ENCODE results near the gene BANF1. TPM values are rescaled to one million over a fixed set of nuclear protein-coding genes. Genes with fewer than 3 reads are reported as not detected.
"Not testable (repeated sequence)": the region's sequence is repeated elsewhere in the genome, so short reads cannot be mapped to it uniquely, and the experiment has no call there.

BANF1 gene
- total and polyA plus RNA-seq, 2 donors: 64.7 to 172 TPM

GRCh38 chr11:66006134-66006890 lies 4.0 kb downstream of the BANF1 start:
- no peak overlapping the region for H3K27ac ChIP-seq (ENCODE audit: low read depth in 1 of 2, low read length in 1 of 2)
- peaks cover 19 to 22% of the 10 kb centered on the region in 2 donors for H3K36me3 ChIP-seq (ENCODE audit: control insufficient read depth in 2 of 2, insufficient read depth in 2 of 2, low read length in 1 of 2)
- no peak overlapping the region for H3K4me3 ChIP-seq (ENCODE audit: low read length in 2 of 2)
- H3K4me1 ChIP-seq (ENCODE audit: control insufficient read depth in 2 of 2, insufficient read depth in 2 of 2, low read length in 2 of 2): peaks cover 5 to 34% of the 10 kb centered on the region in 2 donors
- peaks cover 1 to 22% of the 10 kb centered on the region in 2 donors for H3K27me3 ChIP-seq (ENCODE audit: control insufficient read depth in 2 of 2, insufficient read depth in 1 of 2, low read length in 1 of 2)
- 97% methylated on average over 13 of the region's 13 CpGs for WGBS
- peaks cover 0 to 7% of the 10 kb centered on the region in 2 donors for H3K9me3 ChIP-seq (ENCODE audit: control insufficient read depth in 2 of 2, insufficient read depth in 1 of 2, low read length in 1 of 2)
- no peak for DNase-seq (ENCODE audit: low read depth in 6 of 9, low spot score in 9 of 9)

- DNase-seq (ENCODE audit: low read depth in 6 of 9, low spot score in 9 of 9): no peak
- Histone ChIP-seq H3K4me3 (ENCODE audit: low read length in 2 of 2) (no peak overlapping the region), H3K27me3 (ENCODE audit: control insufficient read depth in 2 of 2, insufficient read depth in 1 of 2, low read length in 1 of 2) (peaks cover 7 to 27% of the 10 kb centered on the region in 2 donors), H3K4me1 (ENCODE audit: control insufficient read depth in 2 of 2, insufficient read depth in 2 of 2, low read length in 2 of 2) (peaks cover 5 to 37% of the 10 kb centered on the region in 2 donors), H3K27ac (ENCODE audit: low read depth in 1 of 2, low read length in 1 of 2) (no peak overlapping the region), H3K36me3 (ENCODE audit: control insufficient read depth in 2 of 2, insufficient read depth in 2 of 2, low read length in 1 of 2) (peaks cover 19 to 22% of the 10 kb centered on the region in 2 donors), H3K9me3 (ENCODE audit: control insufficient read depth in 2 of 2, insufficient read depth in 1 of 2, low read length in 1 of 2) (peaks cover 0 to 5% of the 10 kb centered on the region in 2 donors)
- 94% methylated on average over 4 of the region's 4 CpGs for WGBS
Measured at GRCh38 chr11:66006891-66007176, 4.5 kb downstream of the BANF1 start.

GRCh38 chr11:66007201-66007634 lies 4.9 kb downstream of the BANF1 start:
- Histone ChIP-seq H3K9me3 (ENCODE audit: control insufficient read depth in 2 of 2, insufficient read depth in 1 of 2, low read length in 1 of 2) (peaks cover 0 to 4% of the 10 kb centered on the region in 2 donors), H3K27me3 (ENCODE audit: control insufficient read depth in 2 of 2, insufficient read depth in 1 of 2, low read length in 1 of 2) (peaks cover 10 to 31% of the 10 kb centered on the region in 2 donors), H3K4me1 (ENCODE audit: control insufficient read depth in 2 of 2, insufficient read depth in 2 of 2, low read length in 2 of 2) (peaks cover 7 to 39% of the 10 kb centered on the region in 2 donors), H3K36me3 (ENCODE audit: control insufficient read depth in 2 of 2, insufficient read depth in 2 of 2, low read length in 1 of 2) (peaks cover 19 to 22% of the 10 kb centered on the region in 2 donors), H3K4me3 (ENCODE audit: low read length in 2 of 2) (no peak overlapping the region), H3K27ac (ENCODE audit: low read depth in 1 of 2, low read length in 1 of 2) (no peak overlapping the region)
- 43% methylated on average over 5 of the region's 5 CpGs for WGBS
- DNase-seq (ENCODE audit: low read depth in 6 of 9, low spot score in 9 of 9): no peak

- H3K4me3 ChIP-seq (ENCODE audit: low read length in 2 of 2): no peak overlapping the region
- H3K4me1 ChIP-seq (ENCODE audit: control insufficient read depth in 2 of 2, insufficient read depth in 2 of 2, low read length in 2 of 2): peaks cover 2 to 38% of the 10 kb centered on the region in 2 donors
- H3K27me3 ChIP-seq (ENCODE audit: control insufficient read depth in 2 of 2, insufficient read depth in 1 of 2, low read length in 1 of 2): peaks cover 12 to 40% of the 10 kb centered on the region in 2 donors
- WGBS: 62% methylated on average over 2 of the region's 2 CpGs
- H3K36me3 ChIP-seq (ENCODE audit: control insufficient read depth in 2 of 2, insufficient read depth in 2 of 2, low read length in 1 of 2): peaks cover 19 to 22% of the 10 kb centered on the region in 2 donors
- DNase-seq (ENCODE audit: low read depth in 6 of 9, low spot score in 9 of 9): no peak
- peaks cover 0 to 4% of the 10 kb centered on the region in 2 donors for H3K9me3 ChIP-seq (ENCODE audit: control insufficient read depth in 2 of 2, insufficient read depth in 1 of 2, low read length in 1 of 2)
- H3K27ac ChIP-seq (ENCODE audit: low read depth in 1 of 2, low read length in 1 of 2): no peak overlapping the region
Measured at GRCh38 chr11:66008095-66008467, 5.8 kb downstream of the BANF1 start.

- H3K36me3 ChIP-seq (ENCODE audit: control insufficient read depth in 2 of 2, insufficient read depth in 2 of 2, low read length in 1 of 2): peaks cover 17 to 18% of the 10 kb centered on the region in 2 donors
- peaks cover 0 to 4% of the 10 kb centered on the region in 2 donors for H3K9me3 ChIP-seq (ENCODE audit: control insufficient read depth in 2 of 2, insufficient read depth in 1 of 2, low read length in 1 of 2)
- DNase-seq (ENCODE audit: low read depth in 6 of 9, low spot score in 9 of 9): no peak
- H3K27ac ChIP-seq (ENCODE audit: low read depth in 1 of 2, low read length in 1 of 2): no peak overlapping the region
- H3K27me3 ChIP-seq (ENCODE audit: control insufficient read depth in 2 of 2, insufficient read depth in 1 of 2, low read length in 1 of 2): peaks cover 12 to 45% of the 10 kb centered on the region in 2 donors
- peaks cover 2 to 36% of the 10 kb centered on the region in 2 donors for H3K4me1 ChIP-seq (ENCODE audit: control insufficient read depth in 2 of 2, insufficient read depth in 2 of 2, low read length in 2 of 2)
- no peak overlapping the region for H3K4me3 ChIP-seq (ENCODE audit: low read length in 2 of 2)
- WGBS: 87% methylated on average over 10 of the region's 10 CpGs
Measured at GRCh38 chr11:66008468-66009101, 6.3 kb downstream of the BANF1 start.

- not testable (repeated sequence) for H3K9me3 ChIP-seq (ENCODE audit: control insufficient read depth in 2 of 2, insufficient read depth in 1 of 2, low read length in 1 of 2); H3K36me3 ChIP-seq (ENCODE audit: control insufficient read depth in 2 of 2, insufficient read depth in 2 of 2, low read length in 1 of 2); DNase-seq (ENCODE audit: low read depth in 6 of 9, low spot score in 9 of 9); H3K27ac ChIP-seq (ENCODE audit: low read depth in 1 of 2, low read length in 1 of 2); H3K4me3 ChIP-seq (ENCODE audit: low read length in 2 of 2)
- H3K27me3 ChIP-seq (ENCODE audit: control insufficient read depth in 2 of 2, insufficient read depth in 1 of 2, low read length in 1 of 2): peaks cover 12 to 50% of the 10 kb centered on the region in 2 donors
- H3K4me1 ChIP-seq (ENCODE audit: control insufficient read depth in 2 of 2, insufficient read depth in 2 of 2, low read length in 2 of 2): peaks cover 2 to 32% of the 10 kb centered on the region in 2 donors
- WGBS: 87% methylated on average over 4 of the region's 4 CpGs
Measured at GRCh38 chr11:66010036-66010435, 7.7 kb downstream of the BANF1 start.

GRCh38 chr11:66011239-66011784 lies 9.0 kb downstream of the BANF1 start:
- 63% methylated on average over 14 of the region's 14 CpGs for WGBS
- H3K4me3 ChIP-seq (ENCODE audit: low read length in 2 of 2): peak overlapping the region in 1 of 2 donors; percentile 10
- peaks cover 12 to 50% of the 10 kb centered on the region in 2 donors for H3K27me3 ChIP-seq (ENCODE audit: control insufficient read depth in 2 of 2, insufficient read depth in 1 of 2, low read length in 1 of 2)
- H3K27ac ChIP-seq (ENCODE audit: low read depth in 1 of 2, low read length in 1 of 2): no peak overlapping the region
- H3K9me3 ChIP-seq (ENCODE audit: control insufficient read depth in 2 of 2, insufficient read depth in 1 of 2, low read length in 1 of 2): peaks cover 0 to 4% of the 10 kb centered on the region in 2 donors
- no peak for DNase-seq (ENCODE audit: low read depth in 6 of 9, low spot score in 9 of 9)
- peaks cover 0 to 4% of the 10 kb centered on the region in 2 donors for H3K36me3 ChIP-seq (ENCODE audit: control insufficient read depth in 2 of 2, insufficient read depth in 2 of 2, low read length in 1 of 2)
- peaks cover 2 to 32% of the 10 kb centered on the region in 2 donors for H3K4me1 ChIP-seq (ENCODE audit: control insufficient read depth in 2 of 2, insufficient read depth in 2 of 2, low read length in 2 of 2)

- WGBS: 8% methylated on average over 61 of the region's 61 CpGs
- DNase-seq (ENCODE audit: low read depth in 6 of 9, low spot score in 9 of 9): no peak
- H3K27ac ChIP-seq (ENCODE audit: low read depth in 1 of 2, low read length in 1 of 2): no peak within 1 kb of the TSS
- H3K9me3 ChIP-seq (ENCODE audit: control insufficient read depth in 2 of 2, insufficient read depth in 1 of 2, low read length in 1 of 2): peaks cover 0 to 4% of the 10 kb centered on the region in 2 donors
- peaks cover 0 to under 1% of the 10 kb centered on the region in 2 donors for H3K36me3 ChIP-seq (ENCODE audit: control insufficient read depth in 2 of 2, insufficient read depth in 2 of 2, low read length in 1 of 2)
- peaks cover 2 to 27% of the 10 kb centered on the region in 2 donors for H3K4me1 ChIP-seq (ENCODE audit: control insufficient read depth in 2 of 2, insufficient read depth in 2 of 2, low read length in 2 of 2)
- peaks cover 12 to 50% of the 10 kb centered on the region in 2 donors for H3K27me3 ChIP-seq (ENCODE audit: control insufficient read depth in 2 of 2, insufficient read depth in 1 of 2, low read length in 1 of 2)
- H3K4me3 ChIP-seq (ENCODE audit: low read length in 2 of 2): peak within 1 kb of the TSS in 1 of 2 donors; percentile 10
Measured at GRCh38 chr11:66011785-66012303, 9.5 kb downstream of the BANF1 start, which contains the start of gene CST6. Gene CST6 (plus strand): TSS chr11:66012008. CDS start chr11:66012045, 37 bp downstream.
